GM21723 (cell line): Measurements from ENCODE around the gene ABHD17A.

ENCODE experiments used
- ATAC-seq: cut with Tn5 transposase; IDR thresholded peaks from one replicate; pipeline ENCODE4 v1.9.1; 2021; ENCODE audit warnings: mild to moderate bottlenecking, moderate library complexity; ENCODE audit not compliant: unreplicated experiment

The ABHD17A gene

DNA sequence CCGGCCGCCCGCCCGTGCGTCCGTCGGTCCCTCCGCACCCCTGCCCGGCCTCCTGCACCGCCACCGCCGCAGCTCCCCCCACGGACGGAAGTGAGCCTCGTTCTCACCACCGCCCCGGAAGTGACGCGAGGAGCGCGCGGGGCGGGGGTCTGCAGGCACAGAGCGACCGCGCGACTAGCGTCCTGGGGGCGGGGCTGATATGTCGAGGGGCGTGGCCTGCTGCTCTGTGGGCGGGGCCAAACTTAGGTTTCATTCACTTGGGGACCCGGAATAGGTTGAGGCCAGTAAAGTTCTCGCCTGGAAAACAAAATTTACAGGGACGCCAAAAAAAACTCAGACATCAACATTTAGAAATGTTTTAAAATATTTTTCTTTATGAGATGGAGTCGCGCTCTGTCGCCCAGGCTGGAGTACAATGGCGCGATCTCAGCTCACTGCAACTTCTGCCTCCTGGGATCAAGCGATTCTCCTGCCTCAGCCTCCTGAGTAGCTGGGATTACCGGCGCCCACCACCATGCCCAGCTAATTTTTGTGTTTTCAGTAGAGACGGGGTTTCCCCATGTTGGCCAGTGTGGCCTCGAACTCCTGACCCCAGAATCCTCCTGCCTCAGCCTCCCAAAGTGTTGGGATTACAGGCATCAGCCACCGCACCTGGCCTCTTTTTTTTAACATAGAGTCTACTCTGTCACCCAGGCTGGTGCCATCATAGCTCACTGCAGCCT is at the start of gene ABHD17A:
Gene ABHD17A (minus strand): TSS at position 99 of the 722 bp plus-strand sequence. CDS start 3,930 bp downstream, outside the sequence.
- peak; percentile 69 for ATAC-seq

DNA sequence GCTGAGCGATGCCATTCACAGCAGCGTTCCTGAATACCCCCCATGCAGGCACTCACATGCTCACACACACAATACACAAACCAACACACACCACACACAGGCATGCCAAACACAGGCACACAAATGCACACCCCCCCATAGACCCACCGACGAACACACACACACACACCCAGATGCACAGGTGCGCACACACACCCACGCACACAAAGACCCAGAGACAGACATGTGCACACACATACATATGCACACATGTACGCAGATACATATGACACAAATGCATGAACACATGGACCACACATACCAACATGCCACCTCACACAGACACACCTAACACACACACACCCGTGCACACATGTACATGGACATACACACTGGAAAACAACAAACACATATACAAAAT is 48.6 kb upstream of the ABHD17A start:
- no peak for ATAC-seq

DNA sequence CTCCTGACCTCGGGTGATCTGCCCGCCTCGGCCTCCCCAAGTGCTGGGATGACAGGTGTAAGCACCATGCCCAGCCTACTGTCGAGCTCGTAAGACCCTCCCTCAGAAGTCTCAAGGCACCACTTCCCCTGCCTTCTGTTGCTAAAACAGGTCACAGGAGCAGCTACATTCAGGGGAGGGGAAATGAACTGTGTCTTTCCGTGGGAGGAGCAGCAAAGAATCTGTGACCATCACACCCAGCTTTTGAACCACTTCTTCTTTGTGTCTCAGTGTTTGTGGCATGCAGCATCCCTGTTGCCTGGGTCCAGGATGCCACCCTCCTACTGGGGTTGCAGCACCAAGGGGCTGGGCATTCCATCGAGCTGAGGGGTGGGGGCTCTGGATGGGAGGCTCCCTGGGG is 47.9 kb upstream of the ABHD17A start:
- no peak for ATAC-seq

DNA sequence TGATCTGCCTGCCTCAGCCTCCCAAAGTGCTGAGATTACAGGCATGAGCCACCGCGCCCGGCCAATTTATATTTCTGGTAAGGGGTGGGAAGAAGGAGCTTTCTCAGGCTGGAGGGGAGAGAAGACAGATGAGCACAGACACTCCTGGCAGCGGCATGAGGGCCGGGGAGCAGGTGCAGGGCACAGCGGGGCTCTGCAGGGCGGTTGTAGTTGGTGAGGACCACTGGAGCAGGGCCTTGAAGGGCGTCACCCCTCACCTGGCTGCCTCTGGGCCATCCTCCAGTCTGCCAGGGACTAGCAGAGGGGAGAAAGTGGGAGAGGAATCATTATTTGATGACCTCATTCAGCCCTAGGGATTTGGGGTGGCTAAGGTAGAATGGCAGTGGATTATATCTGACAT is 47.1 kb upstream of the ABHD17A start:
- no peak for ATAC-seq

DNA sequence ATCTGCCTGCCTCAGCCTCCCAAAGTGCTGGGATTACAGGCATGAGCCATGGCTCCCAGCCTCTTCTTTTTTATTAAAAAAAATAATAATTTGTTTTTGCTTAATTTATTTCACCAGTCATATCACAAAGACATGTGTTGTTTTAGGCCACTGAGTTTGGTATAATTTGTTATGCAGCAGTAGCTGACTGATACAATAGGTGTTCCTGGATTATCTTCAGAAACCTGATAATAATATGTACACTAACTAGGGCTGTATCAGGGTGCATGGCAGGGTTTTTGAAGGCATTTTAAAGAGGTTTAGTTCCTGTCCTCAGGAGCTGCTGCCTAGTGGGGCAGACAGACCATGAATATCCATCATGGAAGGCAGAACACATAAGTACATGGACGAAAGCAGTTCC is 46.1 kb upstream of the ABHD17A start:
- no peak for ATAC-seq

DNA sequence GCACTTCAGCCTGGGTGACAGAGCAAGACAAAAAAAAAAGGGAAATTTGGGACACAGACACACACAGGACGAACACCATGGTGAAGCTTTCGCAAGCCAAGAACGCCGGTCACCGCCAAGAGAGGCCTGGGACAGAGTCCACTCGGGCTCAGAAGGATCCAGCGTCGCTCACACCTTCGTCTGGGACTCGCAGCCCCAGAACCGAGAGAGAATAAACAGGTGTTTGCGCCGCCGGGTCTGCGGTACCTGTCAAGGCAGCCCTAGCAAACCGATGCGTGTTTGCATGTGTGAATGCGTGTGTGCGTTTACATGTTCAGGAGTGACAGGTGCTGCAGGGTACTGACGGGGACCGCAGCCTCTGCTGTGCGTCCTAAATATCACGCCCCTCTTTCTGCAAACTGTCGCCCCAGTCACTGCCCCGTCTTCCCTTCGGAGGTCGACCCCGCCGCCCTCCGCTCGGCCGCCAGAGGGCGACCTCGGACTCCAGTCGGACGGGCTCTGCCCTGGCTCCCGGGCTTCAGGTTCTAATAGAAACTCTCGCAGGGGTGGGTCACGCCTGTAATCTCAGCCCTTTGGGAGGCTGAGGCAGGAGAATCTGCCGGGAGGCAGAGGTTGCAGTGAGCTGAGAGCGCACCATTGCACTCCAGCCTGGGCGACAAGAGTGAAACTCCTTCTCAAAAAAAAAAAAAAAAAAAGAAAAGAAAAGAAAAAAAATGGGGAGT is 43.9 kb upstream of the ABHD17A start:
- ATAC-seq, result no peak

DNA sequence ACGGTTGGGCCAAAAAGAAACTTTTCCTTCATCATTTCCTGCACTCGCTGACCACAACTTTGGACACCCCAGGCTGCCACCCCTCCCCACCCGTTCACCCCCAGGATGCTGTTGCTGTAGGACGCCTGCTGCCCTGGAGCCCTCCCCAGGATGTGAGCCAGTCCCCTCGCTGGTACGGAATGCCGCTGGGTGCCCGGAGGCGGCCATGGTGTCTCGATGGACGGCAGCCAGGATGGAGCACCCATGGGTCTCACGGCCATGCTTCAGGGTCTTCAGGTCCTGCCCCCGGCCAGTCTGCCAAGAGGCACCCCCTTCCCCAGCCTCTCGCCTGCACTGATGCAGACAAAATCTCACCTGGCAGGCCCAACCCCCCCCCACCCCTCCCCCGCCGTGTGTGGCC is 40.2 kb upstream of the ABHD17A start:
- ATAC-seq, result no peak

DNA sequence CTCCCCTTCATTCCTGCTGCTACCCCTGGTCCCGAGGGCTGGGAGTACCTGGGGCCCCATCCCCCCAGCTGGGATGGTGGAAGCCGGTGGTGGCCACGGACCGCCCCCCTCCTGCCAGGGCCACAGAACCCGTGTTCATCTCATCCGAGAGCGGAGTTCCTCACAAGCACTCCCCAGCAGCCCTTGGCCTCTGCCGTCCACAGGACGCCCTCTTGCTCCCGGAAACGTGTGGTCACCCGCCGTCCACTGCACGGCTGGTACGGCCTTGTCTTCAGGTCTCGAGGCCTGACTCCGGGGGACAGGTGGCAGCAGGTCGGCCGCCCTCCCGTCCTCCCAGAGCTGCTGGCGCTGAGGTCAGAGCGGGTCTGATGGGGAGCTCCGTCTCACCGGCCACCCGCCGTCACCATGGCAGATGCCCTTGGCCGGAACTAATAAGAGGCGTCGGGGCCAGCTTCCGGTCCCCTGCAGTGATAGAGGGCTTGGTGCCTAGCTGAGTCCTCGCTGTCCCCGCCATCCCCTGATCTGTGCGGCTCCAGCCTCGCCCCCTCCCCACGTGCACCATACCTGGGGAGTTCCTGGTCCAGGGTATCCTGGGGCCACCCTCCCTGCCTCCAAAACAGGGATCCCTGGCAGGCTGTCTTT is 39.1 kb upstream of the ABHD17A start:
- ATAC-seq, result no peak

DNA sequence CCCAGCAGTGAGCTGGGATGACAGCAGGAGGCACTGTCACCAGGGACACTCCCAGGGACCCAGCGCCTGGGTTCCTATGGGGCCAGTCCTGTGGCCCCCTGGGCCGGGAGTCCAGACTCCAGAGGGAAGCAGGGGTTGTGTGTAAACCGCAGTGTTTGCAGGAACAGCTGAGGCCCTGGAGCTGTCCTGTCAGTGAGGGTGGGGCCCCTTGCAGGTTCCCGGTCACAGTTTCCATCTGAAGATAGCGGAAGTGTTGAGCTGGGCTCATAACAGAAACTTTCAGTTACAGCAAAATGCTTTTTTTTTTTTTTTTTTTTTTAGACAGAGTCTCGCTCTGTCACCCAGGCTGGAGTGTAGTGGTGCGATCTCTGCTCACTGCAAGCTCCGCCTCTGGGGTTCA is 38.0 kb upstream of the ABHD17A start:
- ATAC-seq, result no peak

DNA sequence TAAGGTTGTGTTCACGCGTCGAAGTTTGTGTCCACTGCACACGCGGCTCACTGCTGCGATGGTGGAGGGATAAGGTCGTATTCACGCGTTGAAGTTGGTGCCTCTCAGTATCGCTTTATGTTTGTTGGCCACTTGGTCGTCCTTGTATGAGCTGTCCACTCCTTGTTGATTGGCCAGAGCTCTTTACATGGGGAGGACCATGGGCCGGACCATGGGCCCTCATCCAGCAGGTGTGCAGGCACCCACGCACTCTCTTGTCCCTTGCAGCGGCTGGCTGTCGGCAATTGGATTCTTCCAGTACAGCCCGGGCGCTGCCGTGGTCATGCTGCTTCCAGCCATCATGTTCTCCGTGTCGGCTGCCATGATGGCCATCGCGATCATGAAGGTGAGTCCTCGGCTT is 37.5 kb upstream of the ABHD17A start:
- ATAC-seq, result no peak

DNA sequence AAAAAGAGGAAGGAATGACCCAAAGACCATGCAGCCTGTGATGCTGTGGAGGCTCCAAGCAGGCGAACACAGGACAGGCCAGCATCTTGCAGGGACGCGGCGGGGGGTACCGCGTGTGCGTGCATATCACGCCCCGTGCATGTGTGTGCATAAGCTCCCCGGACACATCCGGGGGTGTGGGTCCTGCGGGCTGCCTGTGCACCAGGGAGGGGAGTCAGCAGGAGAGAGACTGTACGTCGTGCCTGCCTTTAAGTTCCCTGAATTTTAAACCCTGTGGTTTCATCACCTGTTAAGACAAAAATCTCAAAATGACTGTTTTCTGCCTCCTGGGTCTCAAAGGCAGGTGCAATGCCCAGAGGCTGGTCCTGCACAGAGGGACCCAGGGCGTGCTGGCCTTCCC is 36.5 kb upstream of the ABHD17A start:
- no peak for ATAC-seq

DNA sequence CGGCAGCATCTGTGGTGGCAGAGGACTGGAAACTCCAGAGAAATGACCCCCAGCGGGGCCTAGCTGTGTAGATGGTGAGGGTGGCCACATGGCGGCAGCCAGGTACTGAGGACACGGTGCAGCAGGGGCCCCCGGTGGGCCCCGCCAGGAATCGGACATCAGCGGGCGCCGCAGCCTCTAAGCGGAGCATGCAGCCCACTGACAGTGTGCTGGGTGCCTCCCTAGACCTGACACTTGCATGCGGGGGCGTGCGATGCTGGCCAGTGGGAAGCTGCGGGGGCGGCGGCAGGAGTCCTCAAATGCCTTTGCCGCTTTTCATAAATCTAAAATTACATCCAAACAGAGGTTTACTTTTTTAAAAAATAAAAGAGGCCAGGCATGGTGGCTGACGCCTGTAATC is 36.0 kb upstream of the ABHD17A start:
- ATAC-seq, result no peak

DNA sequence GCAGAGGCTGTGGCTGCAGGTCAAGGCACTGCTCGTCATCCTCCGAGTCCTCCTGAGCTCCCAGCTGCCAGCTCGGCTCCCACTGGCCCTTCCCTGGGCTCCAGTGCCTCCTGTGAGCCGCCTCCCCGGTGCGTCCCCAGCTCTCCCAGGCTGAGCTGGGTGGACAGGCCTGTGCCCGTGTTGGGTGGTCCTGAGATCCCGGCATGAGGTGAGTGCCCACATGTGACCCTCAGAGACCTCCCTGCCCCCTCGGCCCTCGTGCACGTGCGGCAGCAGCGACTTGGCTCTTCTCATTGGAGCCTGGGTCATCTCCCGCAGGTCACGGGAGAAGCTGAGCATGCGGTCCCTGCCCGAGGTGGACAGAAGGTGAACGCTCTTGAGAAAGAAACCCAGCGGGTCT is 35.3 kb upstream of the ABHD17A start:
- no peak for ATAC-seq

DNA sequence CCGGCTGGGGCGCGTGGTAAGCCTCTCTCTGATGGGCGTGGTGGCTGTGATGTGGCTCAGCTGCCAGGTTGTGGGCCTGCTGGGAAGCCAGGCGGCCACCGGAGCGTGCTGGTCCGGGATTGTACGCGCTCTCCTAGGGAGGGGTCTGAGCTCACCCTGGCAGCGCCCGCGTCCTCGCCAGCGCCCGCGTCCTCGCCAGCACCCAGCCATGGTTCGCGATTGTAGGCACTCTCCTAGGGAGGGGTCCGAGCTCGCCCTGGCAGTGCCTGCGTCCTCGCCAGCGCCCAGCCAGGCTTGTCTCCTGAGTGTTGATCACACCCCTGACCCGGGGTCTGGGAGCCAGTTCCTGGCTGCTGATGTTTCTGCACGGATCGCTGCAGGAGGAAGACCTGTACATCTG is 33.7 kb upstream of the ABHD17A start:
- ATAC-seq, result no peak

DNA sequence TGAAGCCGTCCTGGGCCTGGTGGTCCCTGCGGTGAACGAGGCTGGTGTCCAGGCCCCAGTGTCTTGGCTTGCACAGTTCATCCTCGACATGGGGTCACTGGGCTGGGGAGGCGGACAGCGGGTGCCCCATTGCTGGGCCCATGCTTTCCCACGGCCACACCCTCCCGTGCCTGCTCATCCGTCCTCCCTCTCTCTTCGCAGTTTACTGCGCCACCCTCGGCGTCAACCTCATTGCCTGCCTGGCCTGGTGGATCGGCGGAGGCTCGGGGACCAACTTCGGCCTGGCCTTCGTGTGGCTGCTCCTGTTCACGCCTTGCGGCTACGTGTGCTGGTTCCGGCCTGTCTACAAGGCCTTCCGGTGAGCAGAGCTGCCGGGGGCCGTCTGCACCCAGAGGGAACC is 32.6 kb upstream of the ABHD17A start:
- ATAC-seq, result no peak

DNA sequence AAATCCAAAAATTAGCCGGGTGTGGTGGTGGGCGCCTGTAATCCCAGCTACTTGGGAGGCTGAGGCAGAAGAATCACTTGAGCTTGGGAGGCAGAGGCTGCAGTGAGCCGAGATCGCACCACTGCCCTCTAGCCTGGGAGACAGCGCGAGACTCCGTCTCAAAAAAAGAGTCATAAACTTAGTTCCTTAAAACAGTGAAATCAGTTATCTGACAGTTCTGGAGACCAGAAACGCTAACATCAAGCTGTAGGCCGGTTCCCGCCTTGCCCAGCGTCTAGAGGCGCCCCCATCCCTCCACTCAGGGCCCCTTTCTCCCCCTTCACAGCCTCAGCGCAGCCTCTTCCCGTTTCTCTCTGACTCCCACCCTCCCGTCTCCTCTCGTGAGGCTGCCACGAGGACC is 31.9 kb upstream of the ABHD17A start:
- ATAC-seq, result no peak

DNA sequence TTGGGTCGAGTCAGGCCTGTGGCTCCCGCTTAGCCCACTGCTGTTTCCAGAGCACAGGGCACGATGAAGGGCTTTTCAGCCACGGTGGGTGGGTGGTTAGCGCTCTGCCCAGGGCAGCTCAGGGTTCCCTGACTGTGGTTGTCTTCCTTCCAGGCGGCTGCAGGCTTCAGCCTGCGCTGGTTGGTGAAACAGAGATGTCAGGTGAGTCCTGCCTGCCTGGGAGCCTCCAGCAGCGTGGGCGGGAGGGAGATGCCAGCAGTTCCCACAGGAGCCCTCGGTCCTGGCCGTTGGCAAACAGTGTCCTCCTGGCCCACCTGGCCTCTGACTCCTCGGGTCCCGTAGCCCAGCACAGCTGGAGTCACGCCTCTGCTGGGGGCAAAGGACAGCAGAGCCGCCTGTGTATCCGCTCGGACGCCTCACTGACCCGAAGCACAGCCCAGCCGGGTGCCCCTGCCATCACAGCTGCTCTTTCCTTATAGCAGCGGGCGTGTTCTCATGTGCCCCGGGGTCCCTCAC is 29.6 kb upstream of the ABHD17A start:
- ATAC-seq, result no peak

DNA sequence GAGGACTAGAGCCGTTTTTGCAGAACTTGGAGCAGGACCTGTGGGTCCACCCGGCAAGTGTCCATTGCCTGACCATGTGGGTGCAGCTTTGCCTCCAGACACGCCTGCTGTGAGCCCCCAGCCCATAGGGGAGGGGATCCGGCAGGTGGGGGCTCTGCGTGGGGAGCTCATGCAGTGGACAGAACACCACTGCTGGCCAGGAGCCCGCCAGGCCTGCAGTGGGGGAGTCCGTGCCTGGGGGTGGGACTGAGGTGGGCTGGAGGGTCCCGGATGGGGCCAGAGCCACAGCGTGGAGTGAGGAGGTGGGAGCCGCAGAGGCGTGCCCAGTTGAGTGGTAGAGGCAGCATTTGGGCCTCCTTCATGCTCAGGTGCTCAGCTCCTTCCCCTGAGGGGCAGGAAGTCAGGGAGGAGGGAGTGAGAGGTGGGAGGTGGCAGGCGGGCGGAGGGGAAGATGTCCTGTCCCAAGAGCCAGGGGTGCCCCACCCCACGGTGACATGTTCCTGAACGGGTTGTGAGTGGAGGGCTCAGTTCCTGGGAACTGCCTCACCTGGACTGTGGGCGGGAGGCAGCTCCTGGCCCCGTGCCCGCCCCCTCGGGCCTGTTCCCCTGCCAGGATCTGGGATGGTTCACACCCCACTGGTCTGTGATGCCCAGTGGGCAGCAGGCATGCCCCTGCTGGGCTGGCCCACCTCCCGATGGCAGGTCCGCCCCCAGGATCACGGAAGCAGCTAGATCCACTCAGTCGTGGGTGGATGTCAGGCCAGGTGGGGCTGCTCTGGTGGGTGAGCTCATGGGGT is 28.7 kb upstream of the ABHD17A start:
- ATAC-seq, result no peak

DNA sequence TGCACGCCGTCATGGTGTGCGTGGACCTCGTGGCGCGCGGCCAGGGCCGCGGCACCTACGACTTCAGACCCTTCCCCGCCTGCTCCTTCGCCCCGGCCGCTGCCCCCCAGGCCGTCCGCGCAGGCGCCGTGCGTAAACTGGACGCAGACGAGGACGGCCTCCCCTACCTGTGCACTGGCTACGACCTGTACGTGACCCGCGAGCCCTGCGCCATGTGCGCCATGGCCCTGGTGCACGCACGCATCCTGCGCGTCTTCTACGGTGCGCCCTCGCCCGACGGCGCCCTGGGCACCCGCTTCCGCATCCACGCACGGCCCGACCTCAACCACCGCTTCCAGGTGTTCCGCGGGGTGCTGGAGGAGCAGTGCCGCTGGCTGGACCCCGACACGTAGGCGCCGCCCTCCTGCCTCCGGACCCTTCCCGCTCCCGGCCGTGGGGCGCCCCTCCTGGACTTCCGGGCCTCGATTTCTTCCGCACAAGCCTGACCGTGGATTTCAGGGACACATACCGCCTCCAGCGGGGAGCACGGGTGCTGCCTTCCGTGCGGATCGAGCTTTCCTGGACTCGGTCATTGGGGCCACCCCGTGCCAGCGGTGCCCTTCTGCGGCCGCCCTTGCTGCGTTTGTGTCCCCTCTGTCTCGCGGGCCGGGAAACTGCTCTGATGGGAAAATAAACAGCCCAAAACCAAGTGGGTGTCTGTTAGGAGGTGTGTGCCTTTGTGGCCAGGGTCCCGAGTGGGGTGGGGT is 27.6 kb upstream of the ABHD17A start:
- no peak for ATAC-seq

DNA sequence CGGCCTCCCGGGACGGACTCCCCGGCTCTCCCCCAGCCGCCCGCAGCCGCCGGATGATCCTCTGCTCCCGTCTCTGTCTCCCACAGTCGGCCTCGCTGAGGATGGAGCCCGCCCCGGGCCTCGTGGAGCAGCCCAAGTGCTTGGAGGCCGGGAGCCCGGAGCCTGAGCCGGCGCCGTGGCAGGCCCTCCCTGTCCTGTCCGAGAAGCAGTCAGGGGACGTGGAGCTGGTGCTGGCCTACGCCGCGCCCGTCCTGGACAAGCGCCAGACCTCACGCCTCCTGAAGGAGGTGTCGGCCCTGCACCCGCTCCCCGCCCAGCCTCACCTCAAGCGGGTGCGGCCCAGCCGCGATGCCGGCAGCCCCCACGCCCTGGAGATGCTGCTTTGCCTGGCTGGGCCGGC is 26.7 kb upstream of the ABHD17A start:
- no peak for ATAC-seq
